Endothelial cell of umbilical vein (primary cell): ENCODE results near the gene KDR. TPM values are rescaled to one million over a fixed set of nuclear protein-coding genes. Genes with fewer than 3 reads are reported as not detected.

Experiments
- BruUV-seq: library from RNA; stranded (reverse); fragments of 400-500 nt; replicated peaks from 2 replicates; lab custom pipeline; 2021; lab: Mats Ljungman, UMichigan
- CTCF ChIA-PET: fragments of 300-600, 350-600 bp; sonication (Branson Sonifier 250); formaldehyde crosslinking; loops from one replicate; lab custom pipeline; 2021; ENCODE audit warnings: antibody characterized with exemption, inconsistent platforms; lab: Charles Lee
- POLR2A ChIA-PET: fragments of 300-600, 350-600 bp; sonication (Branson Sonifier 250); formaldehyde crosslinking; loops from one replicate; lab custom pipeline; 2021; ENCODE audit warnings: antibody characterized with exemption, inconsistent platforms; lab: Charles Lee
- DNase-seq: peaks from one replicate; pipeline ENCODE4 v3.0.0-alpha.2; 2011; ENCODE audit warnings: low read depth, low spot score
- FAIRE-seq: peaks from 2 replicates; lab custom pipeline; 2011; peaks lifted over from hg19 to GRCh38; lab: Jason Lieb, UNC
- H2AFZ ChIP-seq: 2 replicates; pipeline ENCODE4 v1.6.0; 2012; ENCODE audit warnings: low read depth, low read length, control low read depth, inconsistent platforms
- H3K27ac ChIP-seq: 2 replicates; pipeline ENCODE4 v1.5.1; 2011; ENCODE audit warnings: low read depth, mild to moderate bottlenecking, control low read depth, low read length, moderate library complexity; ENCODE audit not compliant: insufficient read depth
- H3K27me3 ChIP-seq, 2 experiments: 2 replicates each; pipeline versions ENCODE4 v1.6.0 to v1.6.1; 2011; ENCODE audit warnings: low read length in 2 of 2, mixed read lengths in 1 of 2; ENCODE audit not compliant: control insufficient read depth in 2 of 2, insufficient read depth in 2 of 2
- H3K36me3 ChIP-seq, 2 experiments: 2 replicates in 1 of 2; 3 replicates in 1 of 2; pipeline ENCODE4 v1.5.1; 2011; ENCODE audit warnings: low read length in 2 of 2, mild to moderate bottlenecking in 1 of 2, moderate library complexity in 1 of 2; ENCODE audit not compliant: control insufficient read depth in 2 of 2, insufficient read depth in 2 of 2; ENCODE audit errors: extremely low read depth in 1 of 2
- H3K4me1 ChIP-seq: 3 replicates; pipeline ENCODE4 v1.5.1; 2011; ENCODE audit warnings: mild to moderate bottlenecking, low read length; ENCODE audit not compliant: control insufficient read depth, insufficient read depth; ENCODE audit errors: extremely low read depth
- H3K4me2 ChIP-seq: 2 replicates; pipeline ENCODE4 v1.6.1; 2011; ENCODE audit warnings: low read length, control low read depth, mixed read lengths; ENCODE audit not compliant: insufficient read depth
- H3K4me3 ChIP-seq, 3 experiments: fragments of 200-600 bp in 1 of 3; sonication (generic), shearing (Covaris generic) in 1 of 3; replicated peaks in 1 of 3; 2 replicates each; pipeline ENCODE4 v1.5.1; 2011 to 2016; ENCODE audit warnings: control low read depth in 3 of 3, low read length in 3 of 3, mild to moderate bottlenecking in 2 of 3, inconsistent platforms in 1 of 3, low read depth in 1 of 3, moderate library complexity in 1 of 3; ENCODE audit not compliant: insufficient read depth in 1 of 3
- H3K79me2 ChIP-seq: 2 replicates; pipeline ENCODE4 v1.6.0; 2012; ENCODE audit warnings: low read length, inconsistent platforms; ENCODE audit not compliant: control insufficient read depth, insufficient read depth
- H3K9ac ChIP-seq: replicated peaks from 2 replicates; pipeline ENCODE3; 2011; ENCODE audit warnings: low read length, control low read depth; ENCODE audit not compliant: insufficient read depth; ENCODE audit errors: extremely low read depth
- H3K9me1 ChIP-seq: replicated peaks from 3 replicates; pipeline ENCODE4 v1.6.0; 2011; ENCODE audit warnings: mild to moderate bottlenecking, low read length; ENCODE audit not compliant: control insufficient read depth, insufficient read depth; ENCODE audit errors: extremely low read depth
- H3K9me3 ChIP-seq: replicated peaks from 2 replicates; pipeline ENCODE4 v1.5.1; 2012; ENCODE audit warnings: low read length, inconsistent platforms; ENCODE audit not compliant: control insufficient read depth, insufficient read depth
- H4K20me1 ChIP-seq: replicated peaks from 2 replicates; pipeline ENCODE3; 2011; ENCODE audit warnings: mild to moderate bottlenecking, low read length; ENCODE audit not compliant: control insufficient read depth, insufficient read depth; ENCODE audit errors: extremely low read depth
- EZH2 ChIP-seq: IDR thresholded peaks from 2 replicates; pipeline ENCODE4 v1.6.1; 2012; ENCODE audit warnings: borderline replicate concordance, low read depth, mild to moderate bottlenecking, moderate library complexity, low read length, inconsistent platforms; ENCODE audit not compliant: severe bottlenecking
- FOS ChIP-seq: IDR thresholded peaks from 2 replicates; pipeline ENCODE4 v1.6.1; 2011; ENCODE audit warnings: mild to moderate bottlenecking, low read length, moderate library complexity, borderline replicate concordance; ENCODE audit not compliant: insufficient read depth
- GATA2 ChIP-seq: IDR thresholded peaks from 2 replicates; pipeline ENCODE4 v1.7.0; 2011; ENCODE audit warnings: low read depth, mild to moderate bottlenecking, moderate library complexity, mixed read lengths, low read length; ENCODE audit not compliant: insufficient read length, insufficient read depth
- MAX ChIP-seq: IDR thresholded peaks from 2 replicates; pipeline ENCODE4 v1.6.1; 2011; ENCODE audit not compliant: insufficient read depth, insufficient read length
- MYC ChIP-seq: IDR thresholded peaks from one replicate; pipeline ENCODE4 v1.6.1; 2011; ENCODE audit warnings: mild to moderate bottlenecking, low read depth, low read length
- POLR2A ChIP-seq: IDR thresholded peaks from 2 replicates; pipeline ENCODE4 v1.6.1; 2012; ENCODE audit warnings: low read depth, mild to moderate bottlenecking, control low read depth, low read length
- POLR2AphosphoS5 ChIP-seq: IDR thresholded peaks from 2 replicates; pipeline ENCODE4 v1.6.1; 2012; ENCODE audit warnings: low read depth, mild to moderate bottlenecking, control low read depth, low read length, moderate library complexity; ENCODE audit not compliant: insufficient read depth
- dilution Hi-C: fragments of 300-500 bp; cut with MboI; formaldehyde crosslinking; loops from one replicate; pipeline ENCODE4 v1.15.0; 2019; ENCODE audit warnings: low sequenced_read_pairs; ENCODE audit not compliant: extremely low pct_ligation_motif_present
- intact Hi-C: fragments of 100-400 bp; cut with micrococcal nuclease; formaldehyde crosslinking; loops from one replicate; pipeline ENCODE4 v1.10.0; 2022
- polyA plus RNA-seq, 4 experiments: library from polyadenylated mRNA; depleted of rRNA in 3 of 4; stranded (reverse) in 3 of 4; unstranded in 1 of 4; fragments of >200 nt; gene quantifications; 2 replicates each; pipeline versions ENCODE4 v1.2.1 to v1.2.3, GENCODE V29; 2011 to 2012; ENCODE audit warnings: missing spikeins in 1 of 4
- total RNA-seq: library from RNA; stranded (reverse); gene quantifications from 2 replicates; pipeline ENCODE4 v1.2.3, GENCODE V29; 2021
- TF ChIP-seq, protein P1 (sequence below), 2 donors: IDR thresholded peaks; 1 replicate in 1 of 2; 2 replicates in 1 of 2; pipeline ENCODE4 v1.5.1; 2011; ENCODE audit warnings: low read length in 2 of 2, mild to moderate bottlenecking in 2 of 2, moderate library complexity in 2 of 2, control low read depth in 1 of 2, inconsistent platforms in 1 of 2, low read depth in 1 of 2; ENCODE audit not compliant: insufficient read depth in 1 of 2; ENCODE audit errors: extremely low read depth in 1 of 2

KDR gene
- total and polyA plus RNA-seq, 2 donors (not counting 3 experiments of a cell fraction or from before 2014, with no cell fraction given): 80.5 to 145 TPM

DNA sequence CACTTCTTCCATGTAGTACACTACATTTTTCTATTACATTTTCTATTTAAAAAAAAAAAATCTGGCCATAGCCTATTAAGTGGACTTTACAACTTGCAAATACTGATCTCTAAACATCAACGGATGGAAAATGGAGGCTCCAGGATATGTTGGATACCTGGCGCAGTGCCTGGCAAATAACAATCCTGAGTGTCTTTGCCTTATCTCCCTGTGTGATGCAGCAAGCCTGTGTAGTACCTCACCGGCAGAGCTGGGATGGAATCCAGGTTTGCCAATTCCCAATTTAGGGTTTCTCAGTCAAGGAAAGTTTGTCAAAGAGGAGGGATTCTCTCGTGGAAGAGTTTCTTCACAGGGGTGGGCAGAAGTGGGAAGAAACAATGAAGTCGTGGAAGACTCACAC, 93.2 kb downstream of the KDR start:
- Histone ChIP-seq H3K9me1 (no peaks in the 10 kb centered on the region), H2AFZ (no peak overlapping the region), H3K9ac (no peak overlapping the region), H3K27me3 (peaks cover 0 to 2% of the 10 kb centered on the region in 2 experiments), H3K4me3 (no peak overlapping the region), H3K4me2 (no peak overlapping the region), H3K27ac (no peak overlapping the region), H3K4me1 (no peaks in the 10 kb centered on the region), H3K9me3 (no peaks in the 10 kb centered on the region), H3K79me2 (no peaks in the 10 kb centered on the region), H4K20me1 (no peaks in the 10 kb centered on the region), H3K36me3 (no peaks in the 10 kb centered on the region)
- TF ChIP-seq, protein P1, sequence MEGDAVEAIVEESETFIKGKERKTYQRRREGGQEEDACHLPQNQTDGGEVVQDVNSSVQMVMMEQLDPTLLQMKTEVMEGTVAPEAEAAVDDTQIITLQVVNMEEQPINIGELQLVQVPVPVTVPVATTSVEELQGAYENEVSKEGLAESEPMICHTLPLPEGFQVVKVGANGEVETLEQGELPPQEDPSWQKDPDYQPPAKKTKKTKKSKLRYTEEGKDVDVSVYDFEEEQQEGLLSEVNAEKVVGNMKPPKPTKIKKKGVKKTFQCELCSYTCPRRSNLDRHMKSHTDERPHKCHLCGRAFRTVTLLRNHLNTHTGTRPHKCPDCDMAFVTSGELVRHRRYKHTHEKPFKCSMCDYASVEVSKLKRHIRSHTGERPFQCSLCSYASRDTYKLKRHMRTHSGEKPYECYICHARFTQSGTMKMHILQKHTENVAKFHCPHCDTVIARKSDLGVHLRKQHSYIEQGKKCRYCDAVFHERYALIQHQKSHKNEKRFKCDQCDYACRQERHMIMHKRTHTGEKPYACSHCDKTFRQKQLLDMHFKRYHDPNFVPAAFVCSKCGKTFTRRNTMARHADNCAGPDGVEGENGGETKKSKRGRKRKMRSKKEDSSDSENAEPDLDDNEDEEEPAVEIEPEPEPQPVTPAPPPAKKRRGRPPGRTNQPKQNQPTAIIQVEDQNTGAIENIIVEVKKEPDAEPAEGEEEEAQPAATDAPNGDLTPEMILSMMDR (IDR thresholded peaks at IDR 0.05; ENCODE audit: extremely low read depth in 1 of 2, insufficient read depth in 1 of 2, low read depth in 1 of 2, low read length in 2 of 2): no peak
- TF ChIP-seq POLR2AphosphoS5: no peak
- TF ChIP-seq EZH2: no peak
- no peak for TF ChIP-seq MYC
- TF ChIP-seq FOS: no peak
- no peak for TF ChIP-seq POLR2A
- TF ChIP-seq GATA2: no peak
- no peak for TF ChIP-seq MAX
- dilution Hi-C loops (no loop called here), intact Hi-C loops (no loop called here)
- no TSS peak for BruUV-seq
- DNase-seq (no peak), FAIRE-seq (no peak)
- ChIA-PET CTCF (no interaction called here), POLR2A (no interaction called here)
